ENCODE data around the gene SDK1. TPM values are rescaled to one million over a fixed set of nuclear protein-coding genes. Genes with fewer than 3 reads are reported as not detected.

The SDK1 gene
- total RNA-seq, 4 donors from 2014 or later = 2.0 to 9.3 (median 3.8) TPM

- intact Hi-C loops (cut with DNase I) = loop anchor here (10.0 kb wide), 1 partner anchor 591 kb away; no protein-coding TSS in a partner anchor
- H3K4me1 ChIP-seq = peaks cover 7 to 23% (median 14%) of the 10 kb centered on the region in 3 donors
- TF ChIP-seq, protein P1, sequence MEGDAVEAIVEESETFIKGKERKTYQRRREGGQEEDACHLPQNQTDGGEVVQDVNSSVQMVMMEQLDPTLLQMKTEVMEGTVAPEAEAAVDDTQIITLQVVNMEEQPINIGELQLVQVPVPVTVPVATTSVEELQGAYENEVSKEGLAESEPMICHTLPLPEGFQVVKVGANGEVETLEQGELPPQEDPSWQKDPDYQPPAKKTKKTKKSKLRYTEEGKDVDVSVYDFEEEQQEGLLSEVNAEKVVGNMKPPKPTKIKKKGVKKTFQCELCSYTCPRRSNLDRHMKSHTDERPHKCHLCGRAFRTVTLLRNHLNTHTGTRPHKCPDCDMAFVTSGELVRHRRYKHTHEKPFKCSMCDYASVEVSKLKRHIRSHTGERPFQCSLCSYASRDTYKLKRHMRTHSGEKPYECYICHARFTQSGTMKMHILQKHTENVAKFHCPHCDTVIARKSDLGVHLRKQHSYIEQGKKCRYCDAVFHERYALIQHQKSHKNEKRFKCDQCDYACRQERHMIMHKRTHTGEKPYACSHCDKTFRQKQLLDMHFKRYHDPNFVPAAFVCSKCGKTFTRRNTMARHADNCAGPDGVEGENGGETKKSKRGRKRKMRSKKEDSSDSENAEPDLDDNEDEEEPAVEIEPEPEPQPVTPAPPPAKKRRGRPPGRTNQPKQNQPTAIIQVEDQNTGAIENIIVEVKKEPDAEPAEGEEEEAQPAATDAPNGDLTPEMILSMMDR (IDR thresholded peaks at IDR 0.05) = no peak
- no peak for TF ChIP-seq POLR2A (IDR thresholded peaks at IDR 0.05)
- WGBS, 2 donors = 92 to 94% methylated on average over 4 of the region's 4 CpGs
- no peak overlapping the region for H3K27ac ChIP-seq
- DNase-seq = no peak
- no peak overlapping the region for H3K4me3 ChIP-seq
- no peaks in the 10 kb centered on the region for H3K9me3 ChIP-seq
- H3K27me3 ChIP-seq = peaks cover 0 to 28% (median 5%) of the 10 kb centered on the region in 4 donors
- H3K36me3 ChIP-seq = no peaks in the 10 kb centered on the region
Measured at GRCh38 chr7:3304131-3304530, 3.1 kb downstream of the SDK1 start.

DNA sequence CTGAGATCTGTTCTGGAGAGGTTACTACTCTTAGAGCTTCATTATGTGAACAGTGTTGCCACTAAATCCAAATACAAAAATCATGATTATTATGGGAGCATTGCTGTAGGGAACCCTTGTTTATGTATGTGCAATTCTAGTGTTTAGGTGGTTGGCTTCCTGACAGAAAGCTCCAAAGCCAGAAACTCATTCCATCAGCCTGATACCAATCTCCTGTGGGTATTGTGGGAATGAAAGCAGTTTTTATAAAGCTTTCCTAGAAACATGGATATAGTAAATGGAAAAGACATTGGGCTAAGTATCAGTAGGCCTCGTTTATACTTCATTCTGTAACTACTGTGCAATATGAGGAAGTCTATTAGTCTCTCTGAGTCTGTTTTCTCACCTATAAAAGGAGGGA, 6.4 kb downstream of the SDK1 start:
- 28 to 44% methylated on average over 1 of the region's 1 CpG for WGBS, 2 donors
- intact Hi-C loops (cut with DNase I) = loop anchor here (10.0 kb wide), 1 partner anchor 587 kb away; no protein-coding TSS in a partner anchor
- Histone ChIP-seq H3K27me3 (peaks cover 0 to 6% (median 2%) of the 10 kb centered on the region in 4 donors), H3K36me3 (no peaks in the 10 kb centered on the region), H3K27ac (no peak overlapping the region), H3K9me3 (no peaks in the 10 kb centered on the region), H3K4me3 (no peak overlapping the region), H3K4me1 (peaks cover 0 to 2% (median 0%) of the 10 kb centered on the region in 3 donors)
- DNase-seq = no peak
- TF ChIP-seq, protein P1 (IDR thresholded peaks at IDR 0.05) = no peak
- TF ChIP-seq POLR2A (IDR thresholded peaks at IDR 0.05) = no peak

- no peaks in the 10 kb centered on the region for H3K36me3 ChIP-seq
- H3K27me3 ChIP-seq = peaks cover 0 to 5% (median 0%) of the 10 kb centered on the region in 4 donors
- DNase-seq = no peak
- H3K9me3 ChIP-seq = no peaks in the 10 kb centered on the region
- no peak overlapping the region for H3K27ac ChIP-seq
- H3K4me1 ChIP-seq = no peaks in the 10 kb centered on the region
- 62 to 69% methylated on average over 3 of the region's 3 CpGs for WGBS, 2 donors
- intact Hi-C loops (cut with DNase I) = loop anchor here (10.0 kb wide), 1 partner anchor 586 kb away; no protein-coding TSS in a partner anchor
- no peak overlapping the region for H3K4me3 ChIP-seq
- no peak for TF ChIP-seq POLR2A (IDR thresholded peaks at IDR 0.05)
- TF ChIP-seq, protein P1 (IDR thresholded peaks at IDR 0.05) = no peak
Measured at GRCh38 chr7:3309140-3309539, 8.1 kb downstream of the SDK1 start.

DNA sequence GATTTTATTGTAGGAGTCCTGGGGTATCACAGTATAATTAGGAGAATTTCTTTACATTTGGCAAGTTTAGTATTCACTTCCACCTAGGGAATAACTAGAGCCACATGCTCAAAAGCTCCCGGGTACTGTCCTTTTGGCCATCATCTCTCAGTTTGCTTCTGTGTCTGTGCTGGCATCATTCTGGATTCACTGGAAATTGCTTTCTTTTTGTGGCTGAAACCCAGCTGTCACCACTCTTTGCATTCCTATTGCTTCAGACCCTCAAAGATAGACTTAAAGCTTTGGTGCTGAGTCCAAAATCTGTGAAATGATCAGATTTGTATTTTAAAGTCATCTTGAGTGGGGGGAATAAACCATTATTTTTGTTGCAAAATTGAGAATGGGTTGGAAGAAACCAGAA, 8.9 kb downstream of the SDK1 start:
- DNase-seq = no peak
- Histone ChIP-seq H3K27me3 (peaks cover 0 to 5% (median 0%) of the 10 kb centered on the region in 4 donors), H3K4me1 (no peaks in the 10 kb centered on the region), H3K9me3 (no peaks in the 10 kb centered on the region), H3K4me3 (no peak overlapping the region), H3K36me3 (no peaks in the 10 kb centered on the region), H3K27ac (no peak overlapping the region)
- intact Hi-C loops (cut with DNase I) = loop anchor here (10.0 kb wide), 1 partner anchor 585 kb away; no protein-coding TSS in a partner anchor
- 33 to 78% methylated on average over 1 of the region's 1 CpG for WGBS, 2 donors
- TF ChIP-seq, protein P1 (IDR thresholded peaks at IDR 0.05) = no peak
- no peak for TF ChIP-seq POLR2A (IDR thresholded peaks at IDR 0.05)

GRCh38 chr7:3310884-3311283, 9.8 kb downstream of the SDK1 start:
- WGBS, 2 donors = 44 to 71% methylated on average over 3 of the region's 3 CpGs
- DNase-seq = no peak
- Histone ChIP-seq H3K27ac (no peak overlapping the region), H3K27me3 (no peaks in the 10 kb centered on the region), H3K9me3 (no peaks in the 10 kb centered on the region), H3K36me3 (no peaks in the 10 kb centered on the region), H3K4me1 (no peaks in the 10 kb centered on the region), H3K4me3 (no peak overlapping the region)
- TF ChIP-seq POLR2A (IDR thresholded peaks at IDR 0.05) = no peak
- TF ChIP-seq, protein P1 (IDR thresholded peaks at IDR 0.05) = no peak
- intact Hi-C loops (cut with DNase I) = no loop called here
